Cardiac muscle cell (in vitro differentiated cells and primary cell): ENCODE results near the gene SLC9C2. TPM values are rescaled to one million over a fixed set of nuclear protein-coding genes. Genes with fewer than 3 reads are reported as not detected.
A peak's percentile ranks its signal among the peaks of the same experiment; 100 is the strongest.
"Not testable (repeated sequence)": the region's sequence is repeated elsewhere in the genome, so short reads cannot be mapped to it uniquely, and the experiment has no call there.

Experiments used
- DNase-seq, 2 donors: peaks; one replicate each; pipeline versions ENCODE4 v3.0.0 to v3.0.0-alpha.2; 2010 to 2017; ENCODE audit warnings: low read depth in 1 of 2, low spot score in 1 of 2
- H3K27ac ChIP-seq: fragments of 200-600 bp; sonication (generic); 2 replicates; pipeline ENCODE4 v1.5.1; 2016
- H3K27me3 ChIP-seq: fragments of 200-600 bp; sonication (generic); 2 replicates; pipeline ENCODE4 v1.6.0; 2016; ENCODE audit warnings: control low read depth
- H3K36me3 ChIP-seq: fragments of 200-600 bp; sonication (generic); 2 replicates; pipeline ENCODE4 v1.5.1; 2016; ENCODE audit warnings: control low read depth
- H3K4me1 ChIP-seq: fragments of 200-600 bp; sonication (generic); 2 replicates; pipeline ENCODE4 v1.8.1; 2017; ENCODE audit warnings: low read depth, mild to moderate bottlenecking, mixed run types
- H3K4me3 ChIP-seq: fragments of 200-600 bp; sonication (generic); 2 replicates; pipeline ENCODE4 v1.5.1; 2016; ENCODE audit warnings: mild to moderate bottlenecking
- H3K9me3 ChIP-seq: fragments of 200-600 bp; sonication (generic); 2 replicates; pipeline ENCODE4 v1.5.1; 2017; ENCODE audit warnings: low read depth, mild to moderate bottlenecking, control low read depth
- CTCF ChIP-seq: IDR thresholded peaks from 2 replicates; pipeline ENCODE4 v1.5.1; 2012; ENCODE audit warnings: low read depth, mild to moderate bottlenecking, low read length
- polyA plus RNA-seq: library from polyadenylated mRNA; unstranded; fragments of >200 nt; fragmentation: Nextera tagmentation; extraction: Ambion mirVana; gene quantifications from 2 replicates; pipeline ENCODE4 v1.2.1, GENCODE V29; 2016
- total RNA-seq: library from RNA; depleted of rRNA; stranded (reverse); fragments of >200 nt; gene quantifications from 2 replicates; pipeline ENCODE4 v1.2.3, GENCODE V29; 2016

SLC9C2 gene
- total and polyA plus RNA-seq, 2 experiments from 2014 or later = 0.87 TPM; not detected in 1

GRCh38 chr1:173638043-173639021 lies 35.5 kb upstream of the SLC9C2 start:
- H3K36me3 ChIP-seq = no peaks in the 10 kb centered on the region
- no peaks in the 10 kb centered on the region for H3K27me3 ChIP-seq
- H3K4me1 ChIP-seq = peaks cover 25% of the 10 kb centered on the region
- no peak for TF ChIP-seq CTCF
- no peak for DNase-seq
- H3K9me3 ChIP-seq = no peaks in the 10 kb centered on the region
- H3K4me3 ChIP-seq = no peak overlapping the region
- H3K27ac ChIP-seq = peak overlapping the region; percentile 66

GRCh38 chr1:173637236-173638042 lies 34.6 kb upstream of the SLC9C2 start:
- not testable (repeated sequence) for DNase-seq, H3K27ac ChIP-seq, H3K9me3 ChIP-seq, H3K27me3 ChIP-seq, H3K36me3 ChIP-seq, H3K4me3 ChIP-seq
- peaks cover 25% of the 10 kb centered on the region for H3K4me1 ChIP-seq

GRCh38 chr1:173635116-173635515 lies 32.2 kb upstream of the SLC9C2 start, which contains the start of gene TEX50:
Gene TEX50, plus strand, starts transcription at chr1:173635338. Its CDS starts 184 bp downstream, at chr1:173635522.
- no peak for TF ChIP-seq CTCF
- H3K27ac ChIP-seq = no peak within 1 kb of the TSS
- no peaks in the 10 kb centered on the region for H3K36me3 ChIP-seq
- H3K4me3 ChIP-seq = no peak within 1 kb of the TSS
- H3K27me3 ChIP-seq = no peaks in the 10 kb centered on the region
- H3K4me1 ChIP-seq = peaks cover 15% of the 10 kb centered on the region
- H3K9me3 ChIP-seq = no peaks in the 10 kb centered on the region
- no peak for DNase-seq

GRCh38 chr1:173628888-173629287 lies 26.0 kb upstream of the SLC9C2 start:
- Histone ChIP-seq H3K27ac (no peak overlapping the region), H3K36me3 (no peaks in the 10 kb centered on the region), H3K4me3 (no peak overlapping the region), H3K4me1 (no peaks in the 10 kb centered on the region), H3K9me3 (no peaks in the 10 kb centered on the region), H3K27me3 (no peaks in the 10 kb centered on the region)
- DNase-seq = peak in 1 of 2 donors; percentile 31
- peak; percentile 25 for TF ChIP-seq CTCF

- Histone ChIP-seq H3K36me3 (no peaks in the 10 kb centered on the region), H3K27me3 (no peaks in the 10 kb centered on the region), H3K27ac (no peak overlapping the region), H3K4me1 (no peaks in the 10 kb centered on the region), H3K9me3 (no peaks in the 10 kb centered on the region), H3K4me3 (no peak overlapping the region)
- no peak for DNase-seq
- no peak for TF ChIP-seq CTCF
These were observed 24.4 kb upstream of the SLC9C2 start for GRCh38 chr1:173627269-173627668.
